Tibial nerve (tissue), 4 donors: ENCODE results near the gene CABYR.

Experiments used
- EP300 ChIP-seq, 2 donors: sonication (generic); formaldehyde crosslinking; IDR thresholded peaks; one replicate each; pipeline ENCODE4 v1.6.1; 2017; ENCODE audit warnings: antibody characterized with exemption in 2 of 2, mild to moderate bottlenecking in 1 of 2
- TF ChIP-seq, protein P1 (sequence below), 5 experiments: fragments of 200-600 bp in 3 of 5; fragments of 450-650 bp in 2 of 5; sonication (generic) in 3 of 5; IDR thresholded peaks; one replicate each; pipeline ENCODE4 v1.5.1; 2016 to 2019; ENCODE audit warnings: antibody characterized with exemption in 5 of 5, mild to moderate bottlenecking in 3 of 5, moderate library complexity in 2 of 5

DNA sequence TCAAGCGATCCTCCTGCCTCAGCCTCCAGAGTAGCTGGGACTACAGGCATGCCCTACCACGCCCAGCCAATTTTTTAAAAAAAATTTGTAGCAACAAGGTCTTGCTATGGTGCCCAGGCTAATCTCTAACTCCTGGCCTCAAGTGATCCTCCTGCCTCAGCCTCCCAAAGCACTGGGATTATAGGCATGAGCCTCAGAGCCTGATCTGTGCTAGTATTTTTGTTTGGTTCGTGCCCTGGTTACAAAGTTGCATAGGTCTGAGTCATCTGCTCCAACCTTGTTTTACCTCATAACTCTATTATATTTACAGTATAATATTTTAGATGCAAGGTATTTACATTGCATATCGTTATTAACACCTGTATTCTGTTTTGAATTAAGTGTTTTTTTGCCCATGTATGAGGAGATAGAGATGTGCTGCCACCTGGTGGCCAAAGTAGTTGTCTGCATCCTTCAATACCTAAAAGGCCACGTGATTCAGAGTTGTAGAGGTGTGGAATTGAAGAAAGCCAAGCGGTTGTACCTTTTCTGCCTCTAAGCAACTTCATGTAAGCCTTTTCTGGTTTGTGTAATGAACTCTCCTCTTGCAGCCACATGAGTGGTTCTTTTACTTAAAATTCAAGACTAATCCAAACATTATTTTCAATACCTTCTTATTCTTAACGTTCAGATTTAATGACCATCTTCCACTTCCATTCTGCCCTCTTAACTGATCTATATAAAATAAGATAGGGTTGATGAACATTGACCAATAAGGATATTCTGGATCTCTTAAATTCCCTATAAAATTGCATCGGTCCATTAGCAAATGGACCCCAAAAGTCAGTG is 19.9 kb upstream of the CABYR start:
- TF ChIP-seq, protein P1, sequence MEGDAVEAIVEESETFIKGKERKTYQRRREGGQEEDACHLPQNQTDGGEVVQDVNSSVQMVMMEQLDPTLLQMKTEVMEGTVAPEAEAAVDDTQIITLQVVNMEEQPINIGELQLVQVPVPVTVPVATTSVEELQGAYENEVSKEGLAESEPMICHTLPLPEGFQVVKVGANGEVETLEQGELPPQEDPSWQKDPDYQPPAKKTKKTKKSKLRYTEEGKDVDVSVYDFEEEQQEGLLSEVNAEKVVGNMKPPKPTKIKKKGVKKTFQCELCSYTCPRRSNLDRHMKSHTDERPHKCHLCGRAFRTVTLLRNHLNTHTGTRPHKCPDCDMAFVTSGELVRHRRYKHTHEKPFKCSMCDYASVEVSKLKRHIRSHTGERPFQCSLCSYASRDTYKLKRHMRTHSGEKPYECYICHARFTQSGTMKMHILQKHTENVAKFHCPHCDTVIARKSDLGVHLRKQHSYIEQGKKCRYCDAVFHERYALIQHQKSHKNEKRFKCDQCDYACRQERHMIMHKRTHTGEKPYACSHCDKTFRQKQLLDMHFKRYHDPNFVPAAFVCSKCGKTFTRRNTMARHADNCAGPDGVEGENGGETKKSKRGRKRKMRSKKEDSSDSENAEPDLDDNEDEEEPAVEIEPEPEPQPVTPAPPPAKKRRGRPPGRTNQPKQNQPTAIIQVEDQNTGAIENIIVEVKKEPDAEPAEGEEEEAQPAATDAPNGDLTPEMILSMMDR (IDR thresholded peaks at IDR 0.05): peak; percentile 85 to 90 (median 87)
- peak in 1 of 2 donors; percentile 16 for TF ChIP-seq EP300 (IDR thresholded peaks at IDR 0.05)
